CD4-positive, alpha-beta T cell treated with Interleukin-15 for 1 hour (primary cell): Measurements from ENCODE around the gene HMCN2.

Experiments
- DNase-seq: peaks from one replicate; pipeline ENCODE4 v3.0.0-alpha.2; 2020

HMCN2 gene

GRCh38 chr9:130265431-130266235 is at the start of gene HMCN2:
Gene HMCN2 (plus strand): TSS chr9:130265760. CDS start chr9:130265879, 119 bp downstream.
- no peak for DNase-seq

- DNase-seq = no peak
Observed at GRCh38 chr9:130217838-130218237, 47.7 kb upstream of the HMCN2 start.

GRCh38 chr9:130219661-130220096 is 45.9 kb upstream of the HMCN2 start:
- no peak for DNase-seq

- no peak for DNase-seq
Observed at GRCh38 chr9:130220352-130220751, 45.2 kb upstream of the HMCN2 start.

- no peak for DNase-seq
Observed at GRCh38 chr9:130222833-130223232, 42.7 kb upstream of the HMCN2 start.

- no peak for DNase-seq
Observed at GRCh38 chr9:130225071-130225470, 40.5 kb upstream of the HMCN2 start.

- DNase-seq = no peak
Observed at GRCh38 chr9:130225586-130225985, 40.0 kb upstream of the HMCN2 start.

GRCh38 chr9:130226112-130226511 is 39.4 kb upstream of the HMCN2 start:
- DNase-seq = no peak

GRCh38 chr9:130227833-130228232 is 37.7 kb upstream of the HMCN2 start:
- no peak for DNase-seq

GRCh38 chr9:130229759-130230158 is 35.8 kb upstream of the HMCN2 start:
- no peak for DNase-seq

- no peak for DNase-seq
Observed at GRCh38 chr9:130230631-130231030, 34.9 kb upstream of the HMCN2 start.

- no peak for DNase-seq
Observed at GRCh38 chr9:130232899-130233586, 32.5 kb upstream of the HMCN2 start.

GRCh38 chr9:130233587-130233945 is 32.0 kb upstream of the HMCN2 start:
- DNase-seq = no peak

- DNase-seq = no peak
Observed at GRCh38 chr9:130234340-130235260, 31.0 kb upstream of the HMCN2 start.

GRCh38 chr9:130235558-130236435 is 29.8 kb upstream of the HMCN2 start:
- DNase-seq = peak; percentile 50

- DNase-seq = no peak
Observed at GRCh38 chr9:130236436-130236985, 29.0 kb upstream of the HMCN2 start.

GRCh38 chr9:130237076-130237475 is 28.5 kb upstream of the HMCN2 start:
- DNase-seq = no peak

GRCh38 chr9:130237763-130238524 is 27.6 kb upstream of the HMCN2 start:
- no peak for DNase-seq

- DNase-seq = no peak
Observed at GRCh38 chr9:130239363-130239695, 26.2 kb upstream of the HMCN2 start.

- no peak for DNase-seq
Observed at GRCh38 chr9:130239741-130240241, 25.8 kb upstream of the HMCN2 start.
